Activated T-cell treated with anti-CD3 and anti-CD28 coated beads for 4 hours (primary cell): Measurements from ENCODE around the gene SEC14L3.

Source experiments
- DNase-seq: peaks from one replicate; pipeline ENCODE4 v3.0.0-alpha.2; 2020

The SEC14L3 gene

GRCh38 chr22:30421695-30422480 is 49.9 kb downstream of the SEC14L3 start:
- no peak for DNase-seq

DNA sequence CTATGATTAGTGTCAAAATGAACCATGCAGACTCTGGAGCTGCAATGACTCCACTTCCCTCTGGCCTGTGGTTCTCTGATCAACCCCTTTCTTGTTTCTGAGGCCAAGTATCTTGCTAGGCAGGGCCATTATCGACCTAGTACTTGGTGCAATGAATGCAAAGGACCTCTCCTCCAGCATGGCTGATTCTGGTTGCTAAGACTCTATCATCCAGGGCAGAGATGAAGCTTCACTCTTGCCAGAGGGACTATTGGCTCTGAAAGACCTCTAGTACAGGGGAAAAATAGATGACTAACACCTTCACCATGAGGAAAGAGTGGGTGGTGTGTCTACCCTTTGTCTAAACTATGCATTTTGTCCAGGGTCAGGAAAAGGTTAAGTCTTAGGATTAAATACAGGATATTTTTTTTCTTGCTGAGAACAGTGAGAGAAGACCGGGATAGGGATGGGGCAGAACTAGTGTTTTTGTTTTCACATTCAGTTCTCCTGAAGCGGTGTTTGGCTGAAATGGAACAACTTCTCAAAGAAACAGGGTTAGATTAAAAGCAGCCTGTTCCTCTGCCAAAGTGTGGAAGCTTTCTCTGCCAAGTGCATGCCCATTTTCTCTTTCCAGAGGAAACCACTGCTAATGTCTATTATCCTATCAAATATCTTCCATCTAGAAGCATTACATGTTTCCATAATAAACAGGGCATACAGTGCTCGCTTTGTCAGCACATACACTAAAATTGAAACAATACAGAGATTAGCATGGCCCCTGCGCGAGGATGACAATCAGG is 51.3 kb downstream of the SEC14L3 start:
- no peak for DNase-seq

GRCh38 chr22:30416837-30417236 is 55.0 kb downstream of the SEC14L3 start:
- DNase-seq: no peak

DNA sequence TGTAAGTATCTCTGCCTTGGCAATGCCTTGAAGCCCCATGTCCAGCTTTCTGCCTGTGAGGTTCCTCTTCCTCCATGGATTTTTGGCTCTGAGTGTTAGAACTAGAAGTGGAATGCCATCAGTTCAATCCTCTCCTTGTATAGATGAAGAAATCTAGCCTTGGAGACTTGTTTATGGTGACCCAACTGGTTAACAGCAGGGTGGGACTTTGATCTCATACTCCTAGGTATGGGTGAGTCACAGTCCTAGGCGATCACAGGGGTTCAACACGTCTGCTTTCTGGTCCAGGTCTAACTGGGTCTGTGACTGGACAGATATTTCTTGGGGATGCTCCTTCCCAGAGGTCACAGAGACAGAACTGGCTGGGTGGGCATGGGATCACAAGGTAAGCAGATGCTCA is 55.4 kb downstream of the SEC14L3 start:
- no peak for DNase-seq

DNA sequence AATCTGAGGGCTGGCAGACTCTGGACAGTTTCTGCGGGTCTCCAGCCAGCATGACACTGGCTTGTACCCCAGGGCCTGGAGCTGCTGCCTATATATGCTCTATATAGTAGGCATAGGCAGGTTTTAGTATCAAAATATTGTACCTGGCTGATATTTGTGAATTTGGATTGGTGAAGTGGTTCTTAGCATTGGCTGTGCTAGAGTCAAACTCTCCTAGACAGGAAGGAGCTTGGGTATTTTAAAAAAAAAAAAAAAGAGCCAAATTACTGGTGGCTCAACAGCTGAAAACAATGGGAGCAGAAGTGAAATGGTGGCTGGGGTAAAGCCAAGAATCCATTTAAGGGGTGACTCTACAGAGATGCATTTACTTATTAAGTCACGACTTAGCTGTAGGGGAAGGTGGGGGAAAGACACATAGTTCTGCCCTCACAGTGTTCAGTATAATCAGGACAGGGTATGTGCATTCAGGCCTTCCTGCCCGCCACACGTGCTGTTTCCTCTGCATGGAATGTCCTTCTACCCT is 57.2 kb downstream of the SEC14L3 start:
- no peak for DNase-seq

- no peak for DNase-seq
Measured at GRCh38 chr22:30413745-30414524, 57.9 kb downstream of the SEC14L3 start.

- no peak for DNase-seq
Measured at GRCh38 chr22:30413001-30413400, 58.8 kb downstream of the SEC14L3 start.

GRCh38 chr22:30411780-30412179 is 60.0 kb downstream of the SEC14L3 start:
- DNase-seq: no peak
